ENCODE data around the gene MTA2. TPM values are rescaled to one million over a fixed set of nuclear protein-coding genes. Genes with fewer than 3 reads are reported as not detected.
"Not testable (repeated sequence)": the region's sequence is repeated elsewhere in the genome, so short reads cannot be mapped to it uniquely, and the experiment has no call there.

Gene MTA2
- total RNA-seq, 2 donors from 2014 or later = 26.2 to 29.3 TPM

GRCh38 chr11:62560566-62561103, 41.0 kb downstream of the MTA2 start:
- peak in 1 of 3 donors; percentile 8 for TF ChIP-seq POLR2A (IDR thresholded peaks at IDR 0.05)
- TF ChIP-seq, protein P1, sequence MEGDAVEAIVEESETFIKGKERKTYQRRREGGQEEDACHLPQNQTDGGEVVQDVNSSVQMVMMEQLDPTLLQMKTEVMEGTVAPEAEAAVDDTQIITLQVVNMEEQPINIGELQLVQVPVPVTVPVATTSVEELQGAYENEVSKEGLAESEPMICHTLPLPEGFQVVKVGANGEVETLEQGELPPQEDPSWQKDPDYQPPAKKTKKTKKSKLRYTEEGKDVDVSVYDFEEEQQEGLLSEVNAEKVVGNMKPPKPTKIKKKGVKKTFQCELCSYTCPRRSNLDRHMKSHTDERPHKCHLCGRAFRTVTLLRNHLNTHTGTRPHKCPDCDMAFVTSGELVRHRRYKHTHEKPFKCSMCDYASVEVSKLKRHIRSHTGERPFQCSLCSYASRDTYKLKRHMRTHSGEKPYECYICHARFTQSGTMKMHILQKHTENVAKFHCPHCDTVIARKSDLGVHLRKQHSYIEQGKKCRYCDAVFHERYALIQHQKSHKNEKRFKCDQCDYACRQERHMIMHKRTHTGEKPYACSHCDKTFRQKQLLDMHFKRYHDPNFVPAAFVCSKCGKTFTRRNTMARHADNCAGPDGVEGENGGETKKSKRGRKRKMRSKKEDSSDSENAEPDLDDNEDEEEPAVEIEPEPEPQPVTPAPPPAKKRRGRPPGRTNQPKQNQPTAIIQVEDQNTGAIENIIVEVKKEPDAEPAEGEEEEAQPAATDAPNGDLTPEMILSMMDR (IDR thresholded peaks at IDR 0.05) = peak; percentile 48 to 89 (median 69)
- Histone ChIP-seq H3K27me3 (no peaks in the 10 kb centered on the region), H3K9me3 (no peaks in the 10 kb centered on the region), H3K27ac (peak overlapping the region; percentile 14 to 76 (median 50)), H3K4me1 (peaks cover 32% of the 10 kb centered on the region), H3K4me3 (no peak overlapping the region), H3K36me3 (replicated peaks in 1 of 2; ENCODE audit: insufficient read depth in 1 of 2, low read depth in 2 of 2) (peaks cover 0 to 17% of the 10 kb centered on the region in 2 donors)
- peak; percentile 79 for ATAC-seq
- intact Hi-C loops (cut with DNase I) = no loop called here
- WGBS, 2 donors = 32% methylated on average over 2 of the region's 2 CpGs
- DNase-seq = peak; percentile 80 to 88 (median 84)

DNA sequence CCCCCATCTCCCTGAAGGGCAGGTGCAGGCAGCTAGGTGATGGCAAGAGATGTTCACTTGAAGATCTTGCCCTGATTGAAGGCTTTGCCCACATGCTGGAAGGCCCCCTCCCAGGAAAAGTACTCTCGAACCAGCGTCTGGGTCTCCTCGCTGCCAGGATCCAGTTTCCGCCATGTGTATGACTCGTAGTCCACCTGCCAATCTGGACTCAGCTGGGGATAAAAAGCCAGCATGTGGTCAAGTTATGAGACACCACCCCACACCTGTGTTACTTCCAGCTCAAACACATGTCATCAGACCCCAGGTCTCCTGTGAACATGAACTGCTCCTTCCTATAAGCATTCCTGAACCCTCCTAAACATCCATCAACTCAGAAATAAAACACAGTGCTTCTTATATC, 42.0 kb downstream of the MTA2 start:
- peaks cover 40% of the 10 kb centered on the region for H3K4me1 ChIP-seq
- peaks cover 0 to 17% of the 10 kb centered on the region in 2 donors for H3K36me3 ChIP-seq (replicated peaks in 1 of 2; ENCODE audit: insufficient read depth in 1 of 2, low read depth in 2 of 2)
- H3K27me3 ChIP-seq; H3K9me3 ChIP-seq; H3K4me3 ChIP-seq; intact Hi-C loops (cut with DNase I); DNase-seq; ATAC-seq: not testable (repeated sequence)
- H3K27ac ChIP-seq = peak overlapping the region in 3 of 4 donors; percentile 14 to 76 (median 57)
- 82 to 88% methylated on average over 5 of the region's 5 CpGs for WGBS, 2 donors

DNA sequence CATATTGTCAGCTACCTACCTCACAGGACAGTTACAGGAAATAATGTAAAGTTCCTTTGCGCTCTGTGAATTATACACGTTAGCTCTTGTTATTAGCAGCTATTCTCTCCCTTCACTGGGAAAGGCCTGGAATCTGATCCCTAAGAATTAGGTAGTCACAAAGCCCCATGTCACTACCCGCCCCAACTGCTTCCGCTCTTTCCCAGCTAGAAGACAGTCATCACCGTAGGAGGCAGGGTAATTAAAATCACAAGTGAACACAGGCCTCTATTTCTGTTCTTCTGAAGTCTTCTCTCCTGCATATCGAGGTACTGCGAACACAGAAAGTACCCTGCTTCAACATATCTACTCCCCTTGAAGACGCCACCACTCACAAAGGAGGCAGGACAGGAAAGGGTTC, 42.5 kb downstream of the MTA2 start:
- TF ChIP-seq, protein P1 (IDR thresholded peaks at IDR 0.05) = no peak
- no peak for TF ChIP-seq POLR2A (IDR thresholded peaks at IDR 0.05)
- Histone ChIP-seq H3K9me3 (no peaks in the 10 kb centered on the region), H3K27ac (peak overlapping the region in 1 of 4 donors; percentile 57), H3K27me3 (no peaks in the 10 kb centered on the region), H3K4me1 (peaks cover 44% of the 10 kb centered on the region), H3K4me3 (no peak overlapping the region), H3K36me3 (replicated peaks in 1 of 2; ENCODE audit: insufficient read depth in 1 of 2, low read depth in 2 of 2) (peaks cover 0 to 17% of the 10 kb centered on the region in 2 donors)
- intact Hi-C loops (cut with DNase I) = no loop called here
- ATAC-seq (no peak), DNase-seq (no peak)
- WGBS, 2 donors = 85 to 95% methylated on average over 8 of the region's 8 CpGs

GRCh38 chr11:62558669-62559068, 43.0 kb downstream of the MTA2 start:
- ATAC-seq = no peak
- H3K27me3 ChIP-seq = no peaks in the 10 kb centered on the region
- no peak overlapping the region for H3K27ac ChIP-seq
- peaks cover 49% of the 10 kb centered on the region for H3K4me1 ChIP-seq
- no peaks in the 10 kb centered on the region for H3K9me3 ChIP-seq
- peaks cover 0 to 14% of the 10 kb centered on the region in 2 donors for H3K36me3 ChIP-seq (replicated peaks in 1 of 2; ENCODE audit: insufficient read depth in 1 of 2, low read depth in 2 of 2)
- DNase-seq = no peak
- 83 to 99% methylated on average over 9 of the region's 9 CpGs for WGBS, 2 donors
- H3K4me3 ChIP-seq = no peak overlapping the region
- intact Hi-C loops (cut with DNase I) = no loop called here
- TF ChIP-seq, protein P1 (IDR thresholded peaks at IDR 0.05) = no peak
- TF ChIP-seq POLR2A (IDR thresholded peaks at IDR 0.05) = no peak

DNA sequence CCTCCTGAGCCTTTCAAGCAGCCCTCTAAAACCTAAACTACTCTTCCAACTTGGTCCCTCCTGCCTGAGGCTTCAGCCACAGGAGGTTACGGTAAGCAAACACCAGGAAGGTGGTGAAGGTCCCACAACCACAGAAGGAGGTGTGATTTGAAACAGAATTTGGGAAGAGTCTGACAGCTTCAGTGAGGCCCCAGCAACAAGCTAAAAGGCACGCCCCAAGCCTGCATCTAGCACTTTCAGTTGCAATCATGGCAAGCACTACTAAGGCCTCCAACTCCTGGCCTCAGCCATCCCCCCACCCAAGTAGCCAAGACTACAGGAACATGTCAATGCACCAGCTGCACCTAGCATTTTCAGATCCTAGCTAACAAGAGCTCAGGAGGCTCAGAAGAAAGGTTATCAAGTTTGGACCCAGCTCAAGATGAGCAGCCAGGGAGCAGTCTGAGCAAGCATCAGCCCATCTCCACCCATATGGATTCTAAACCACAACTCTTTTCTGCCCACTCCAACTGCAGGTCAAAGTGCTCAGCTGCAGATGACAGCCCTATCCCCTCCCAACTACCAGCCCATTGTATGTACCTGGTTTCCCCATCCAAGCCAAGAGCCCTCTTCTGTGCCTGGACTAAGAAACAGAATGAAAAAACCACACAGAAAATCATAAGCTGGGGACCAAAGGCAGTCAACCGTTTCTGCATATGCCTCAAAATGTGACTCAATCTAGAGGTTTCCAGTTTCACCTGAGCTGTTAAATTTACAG, 44.6 kb downstream of the MTA2 start:
- no peak overlapping the region for H3K4me3 ChIP-seq
- H3K4me1 ChIP-seq = peaks cover 66% of the 10 kb centered on the region
- peaks cover 0 to 14% of the 10 kb centered on the region in 2 donors for H3K36me3 ChIP-seq (replicated peaks in 1 of 2; ENCODE audit: insufficient read depth in 1 of 2, low read depth in 2 of 2)
- no peak for ATAC-seq
- no peak for DNase-seq
- WGBS, 2 donors = 64 to 82% methylated on average over 3 of the region's 3 CpGs
- TF ChIP-seq, protein P1 (IDR thresholded peaks at IDR 0.05) = no peak
- no peak for TF ChIP-seq POLR2A (IDR thresholded peaks at IDR 0.05)
- intact Hi-C loops (cut with DNase I) = no loop called here
- no peaks in the 10 kb centered on the region for H3K27me3 ChIP-seq
- peak overlapping the region; percentile 36 to 76 (median 61) for H3K27ac ChIP-seq
- H3K9me3 ChIP-seq = no peaks in the 10 kb centered on the region

All from body of pancreas (tissue), 4 donors.